GM12878 (cell line): Measurements from ENCODE around the gene UVRAG. TPM values are rescaled to one million over a fixed set of nuclear protein-coding genes. Genes with fewer than 3 reads are reported as not detected.
A peak's percentile ranks its signal among the peaks of the same experiment; 100 is the strongest.

Source experiments
- CTCF ChIP-seq, 3 experiments: IDR thresholded peaks in 2 of 3; conservative IDR thresholded peaks in 1 of 3; 2 replicates each; pipeline ENCODE4 v1.5.1; 2011; ENCODE audit warnings: low read depth in 3 of 3, low read length in 3 of 3, mild to moderate bottlenecking in 3 of 3, control low read depth in 2 of 3, moderate library complexity in 2 of 3, inconsistent platforms in 1 of 3, mixed read lengths in 1 of 3; ENCODE audit not compliant: control insufficient read depth in 2 of 3, insufficient read depth in 1 of 3; ENCODE audit errors: extremely low read depth in 1 of 3
- DPF2 ChIP-seq: fragments of 450-650 bp; IDR thresholded peaks from 2 replicates; pipeline ENCODE4 v1.6.1; 2017; ENCODE audit warnings: mild to moderate bottlenecking
- IKZF1 ChIP-seq: fragments of 450-650 bp; conservative IDR thresholded peaks from 2 replicates; pipeline ENCODE4 v1.6.1; 2017; ENCODE audit warnings: antibody characterized with exemption, mild to moderate bottlenecking
- JUNB ChIP-seq: IDR thresholded peaks from 2 replicates; pipeline ENCODE4 v1.6.1; 2016; ENCODE audit warnings: antibody characterized with exemption, mild to moderate bottlenecking
- PAX8 ChIP-seq: fragments of 450-650 bp; IDR thresholded peaks from 2 replicates; pipeline ENCODE4 v1.6.1; 2017; ENCODE audit warnings: mild to moderate bottlenecking, moderate library complexity
- POLR2AphosphoS5 ChIP-seq: IDR thresholded peaks from 2 replicates; pipeline ENCODE4 v1.6.1; 2011; ENCODE audit warnings: mild to moderate bottlenecking, low read length, inconsistent platforms
- ZNF592 ChIP-seq: fragments of 450-650 bp; IDR thresholded peaks from 2 replicates; pipeline ENCODE4 v1.6.1; 2017; ENCODE audit warnings: mild to moderate bottlenecking, moderate library complexity
- polyA plus RNA-seq, 11 experiments: library from polyadenylated mRNA; depleted of rRNA in 4 of 11; unstranded in 6 of 11; stranded (reverse) in 5 of 11; fragments of >200 nt; fragmentation: Nextera tagmentation in 4 of 11; fragmentation: Illumina TruSeq in 1 of 11; extraction: Ambion mirVana in 4 of 11; extraction: Trizol in 1 of 11; gene quantifications; 1 replicate in 1 of 11; 2 replicates in 10 of 11; pipeline versions ENCODE4 v1.2.1 to v1.2.3, GENCODE V29; 2011 to 2016; ENCODE audit warnings: inconsistent platforms in 2 of 11, missing spikeins in 2 of 11, low read depth in 1 of 11
- total RNA-seq, 4 experiments: library from RNA; depleted of rRNA in 3 of 4; stranded (reverse); fragments of >200 nt in 3 of 4; fragmentation: Illumina TruSeq in 1 of 4; extraction: Trizol in 1 of 4; gene quantifications; 2 replicates each; pipeline versions ENCODE4 v1.2.1 to v1.2.3, GENCODE V29; 2013 to 2021

UVRAG gene
- total and polyA plus RNA-seq, 10 of the 15 experiments (the other 5 are each of a cell fraction or from before 2014, with no cell fraction given), result 7.0 to 43.4 (median 37.0) TPM

GRCh38 chr11:75773595-75774353, 41.2 kb upstream of the UVRAG start (continued):
- TF ChIP-seq ZNF592 (no peak), JUNB (peak; percentile 93), DPF2 (peak; percentile 99), IKZF1 (peak; percentile 96), CTCF (IDR thresholded peaks at IDR 0.05 in 2 of 3, conservative IDR thresholded peaks at IDR 0.05 in 1 of 3; ENCODE audit: control insufficient read depth in 2 of 3, extremely low read depth in 1 of 3, insufficient read depth in 1 of 3, low read depth in 3 of 3, low read length in 3 of 3) (no peak), PAX8 (no peak), POLR2AphosphoS5 (no peak)
